Ascending aorta (tissue), 2 donors: ENCODE results near the gene RAB5IF. TPM values are rescaled to one million over a fixed set of nuclear protein-coding genes. Genes with fewer than 3 reads are reported as not detected.

Source experiments
- DNase-seq, 2 donors: peaks; one replicate each; pipeline ENCODE4 v3.0.0-alpha.2; 2019; ENCODE audit warnings: low spot score in 2 of 2
- H3K27ac ChIP-seq, 2 donors: fragments of 200-600 bp; sonication (generic); one replicate each; pipeline ENCODE4 v1.5.1; 2016 to 2017; ENCODE audit warnings: mild to moderate bottlenecking in 1 of 2
- H3K27me3 ChIP-seq: fragments of 200-600 bp; sonication (generic); one replicate; pipeline ENCODE4 v1.5.1; 2017
- H3K36me3 ChIP-seq, 2 donors: fragments of 200-600 bp; sonication (generic); one replicate each; pipeline ENCODE4 v1.5.1; 2016
- H3K4me1 ChIP-seq, 2 donors: fragments of 200-600 bp; sonication (generic); one replicate each; pipeline ENCODE4 v1.5.1; 2016 to 2017; ENCODE audit warnings: mild to moderate bottlenecking in 1 of 2
- H3K4me3 ChIP-seq, 2 donors: fragments of 200-600 bp; sonication (generic); one replicate each; pipeline ENCODE4 v1.5.1; 2016 to 2017; ENCODE audit warnings: mild to moderate bottlenecking in 1 of 2
- H3K9me3 ChIP-seq, 2 donors: fragments of 200-600 bp; sonication (generic); one replicate each; pipeline ENCODE4 v1.5.1; 2016
- CTCF ChIP-seq, 3 experiments: fragments of 200-600 bp in 2 of 3; fragments of 450-650 bp in 1 of 3; sonication (generic) in 2 of 3; IDR thresholded peaks; one replicate each; pipeline ENCODE4 v1.5.1; 2016 to 2019; ENCODE audit warnings: antibody characterized with exemption in 3 of 3, mild to moderate bottlenecking in 1 of 3, moderate library complexity in 1 of 3
- intact Hi-C: fragments of 100-400 bp; cut with DNase I; formaldehyde crosslinking; loops from one replicate; pipeline ENCODE4 v1.15.1; 2023
- total RNA-seq: library from RNA; depleted of rRNA; stranded (reverse); fragments of >200 nt; gene quantifications from one replicate; pipeline ENCODE4 v1.1.0, GENCODE V29; 2016

RAB5IF gene
- total RNA-seq, 1 donor from 2014 or later, result 28.4 TPM

- Histone ChIP-seq H3K27ac (peak overlapping the region; percentile 68 to 83), H3K36me3 (peaks cover 0 to 4% of the 10 kb centered on the region in 2 donors), H3K27me3 (no peaks in the 10 kb centered on the region), H3K4me3 (peak overlapping the region; percentile 63 to 79), H3K4me1 (peaks cover 0 to 20% of the 10 kb centered on the region in 2 donors), H3K9me3 (no peaks in the 10 kb centered on the region)
- DNase-seq, result peak in 1 of 2 donors; percentile 74
- intact Hi-C loops, result loop anchor here (1.0 kb wide), 1 partner anchor 31 kb away; the partner anchor contains the start of gene RAB5IF
- TF ChIP-seq CTCF (IDR thresholded peaks at IDR 0.05), result no peak
Measured at GRCh38 chr20:36574366-36575135, 31.0 kb upstream of the RAB5IF start.

- intact Hi-C loops, result no loop called here
- H3K27ac ChIP-seq, result peak overlapping the region in 1 of 2 donors; percentile 83
- peaks cover 8 to 15% of the 10 kb centered on the region in 2 donors for H3K36me3 ChIP-seq
- no peak for TF ChIP-seq CTCF (IDR thresholded peaks at IDR 0.05)
- no peaks in the 10 kb centered on the region for H3K9me3 ChIP-seq
- no peaks in the 10 kb centered on the region for H3K27me3 ChIP-seq
- H3K4me3 ChIP-seq, result no peak overlapping the region
- no peak for DNase-seq
- peaks cover 0 to 20% of the 10 kb centered on the region in 2 donors for H3K4me1 ChIP-seq
Measured at GRCh38 chr20:36576081-36576445, 29.5 kb upstream of the RAB5IF start.

- H3K4me3 ChIP-seq, result no peak overlapping the region
- peaks cover 0 to 14% of the 10 kb centered on the region in 2 donors for H3K4me1 ChIP-seq
- no peak for TF ChIP-seq CTCF (IDR thresholded peaks at IDR 0.05)
- H3K27ac ChIP-seq, result no peak overlapping the region
- intact Hi-C loops, result no loop called here
- peaks cover 15 to 36% of the 10 kb centered on the region in 2 donors for H3K36me3 ChIP-seq
- H3K27me3 ChIP-seq, result no peaks in the 10 kb centered on the region
- no peak for DNase-seq
- H3K9me3 ChIP-seq, result no peaks in the 10 kb centered on the region
Measured at GRCh38 chr20:36578356-36579041, 27.1 kb upstream of the RAB5IF start.

GRCh38 chr20:36579996-36580545, 25.5 kb upstream of the RAB5IF start:
- Histone ChIP-seq H3K27me3 (no peaks in the 10 kb centered on the region), H3K36me3 (peaks cover 15 to 36% of the 10 kb centered on the region in 2 donors), H3K4me1 (peaks cover 0 to 7% of the 10 kb centered on the region in 2 donors), H3K27ac (no peak overlapping the region), H3K9me3 (no peaks in the 10 kb centered on the region), H3K4me3 (no peak overlapping the region)
- no peak for TF ChIP-seq CTCF (IDR thresholded peaks at IDR 0.05)
- intact Hi-C loops, result no loop called here
- no peak for DNase-seq

- Histone ChIP-seq H3K9me3 (no peaks in the 10 kb centered on the region), H3K4me3 (no peak overlapping the region), H3K27ac (no peak overlapping the region), H3K4me1 (no peaks in the 10 kb centered on the region), H3K36me3 (peaks cover 15 to 36% of the 10 kb centered on the region in 2 donors), H3K27me3 (no peaks in the 10 kb centered on the region)
- no peak for TF ChIP-seq CTCF (IDR thresholded peaks at IDR 0.05)
- intact Hi-C loops, result no loop called here
- no peak for DNase-seq
Measured at GRCh38 chr20:36582322-36582721, 23.3 kb upstream of the RAB5IF start.
